ENCODE results near the gene TEX10.
A peak's percentile ranks its signal among the peaks of the same experiment; 100 is the strongest.
"Not testable (repeated sequence)": the region's sequence is repeated elsewhere in the genome, so short reads cannot be mapped to it uniquely, and the experiment has no call there.

TEX10 gene

DNA sequence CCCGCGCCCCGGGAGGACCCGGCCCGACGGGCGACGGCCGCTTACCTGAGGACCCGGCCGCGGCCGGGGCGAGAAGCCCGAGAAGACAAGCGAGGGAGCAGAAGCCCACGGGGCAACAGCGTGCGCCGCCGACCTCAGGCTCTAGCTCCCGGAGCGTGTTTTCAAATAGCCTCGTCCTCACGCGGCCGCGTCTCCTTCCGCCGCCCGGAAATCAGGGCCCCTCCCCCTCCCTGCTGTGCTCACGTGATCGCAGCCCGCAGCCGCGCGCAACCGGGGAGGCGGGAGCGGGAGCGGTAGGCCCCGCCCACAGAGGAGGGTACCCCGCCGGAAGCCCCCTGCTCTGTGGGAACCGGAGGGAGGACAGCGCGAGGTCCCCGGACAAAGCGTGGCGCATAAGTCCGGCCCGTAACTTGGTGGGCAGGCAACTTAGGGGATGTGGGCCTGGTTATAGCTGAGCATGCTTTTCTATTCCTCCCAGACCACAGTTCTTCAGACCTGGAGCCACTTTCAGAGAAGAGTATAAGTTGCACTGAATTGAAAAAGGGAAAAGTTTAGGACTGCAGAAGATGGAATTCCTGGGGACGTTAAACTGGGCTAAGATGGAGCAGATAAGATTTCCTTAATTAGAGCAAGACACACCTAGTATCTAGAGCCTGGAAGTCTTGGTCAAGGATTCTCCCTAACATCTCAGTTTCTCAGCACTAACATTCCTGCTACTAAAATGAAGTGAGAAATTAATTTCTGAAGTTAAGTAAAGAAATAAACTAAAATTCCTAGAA, at the start of gene TEX10:
TSS of gene TEX10 (minus strand) at position 216 of the 779 bp plus-strand sequence. CDS start 3,579 bp downstream, outside the sequence.
- peak; percentile 55 to 61 for DNase-seq

DNA sequence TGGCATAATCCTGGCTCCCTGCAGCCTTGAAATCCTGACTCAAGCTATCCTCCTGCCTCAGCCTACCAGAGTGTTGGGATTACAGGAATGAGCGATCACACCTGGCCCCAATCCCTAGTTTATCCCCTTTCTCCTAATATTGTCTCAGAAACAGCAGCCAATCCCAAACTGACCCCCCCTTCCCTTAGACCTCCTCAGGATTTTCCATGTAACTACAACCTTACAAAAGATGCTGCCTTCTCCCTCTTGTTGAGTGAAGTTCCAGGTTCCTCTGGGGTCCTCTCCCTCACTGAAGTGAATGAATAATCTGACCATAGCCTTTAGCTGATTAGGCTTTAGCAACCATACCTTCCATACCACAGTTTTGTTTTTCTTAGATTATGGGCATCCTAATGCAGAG, 48.3 kb upstream of the TEX10 start:
- DNase-seq, result no peak

DNA sequence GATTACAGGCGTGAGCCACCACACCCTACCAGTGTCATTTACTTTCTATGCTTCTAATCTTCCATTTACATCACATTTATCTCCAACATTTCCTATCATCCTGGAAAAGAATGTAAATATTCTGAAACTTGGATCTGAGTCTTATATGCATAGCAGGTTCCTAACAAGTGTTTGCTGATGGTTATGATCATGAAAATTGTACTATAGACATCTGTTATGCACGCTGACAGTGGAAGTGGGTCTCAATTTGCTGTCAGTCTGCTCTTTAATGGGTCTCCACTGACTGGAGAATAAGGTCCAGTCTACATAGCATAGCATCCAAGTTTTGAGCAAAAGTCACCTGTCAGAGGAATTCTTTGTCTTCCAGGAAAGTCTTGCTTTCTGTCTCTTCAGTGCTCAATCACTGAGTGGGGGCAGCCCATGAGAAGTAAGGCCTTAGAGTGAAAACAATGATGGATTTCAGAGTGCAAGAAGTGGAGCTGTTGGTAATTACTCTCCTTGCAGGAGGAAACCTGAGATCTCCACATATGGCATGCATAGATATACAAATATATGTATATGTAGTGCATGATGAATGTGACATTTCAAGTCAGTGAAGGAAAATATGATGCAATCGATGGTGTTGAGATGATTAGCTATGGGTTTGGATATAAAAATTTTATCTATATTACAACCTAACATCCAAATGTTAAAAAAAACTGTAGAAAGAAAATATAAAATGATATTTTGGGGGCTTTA, 45.0 kb upstream of the TEX10 start:
- DNase-seq, result no peak

- no peak for DNase-seq
Observed at GRCh38 chr9:100396769-100397168, 44.0 kb upstream of the TEX10 start.

DNA sequence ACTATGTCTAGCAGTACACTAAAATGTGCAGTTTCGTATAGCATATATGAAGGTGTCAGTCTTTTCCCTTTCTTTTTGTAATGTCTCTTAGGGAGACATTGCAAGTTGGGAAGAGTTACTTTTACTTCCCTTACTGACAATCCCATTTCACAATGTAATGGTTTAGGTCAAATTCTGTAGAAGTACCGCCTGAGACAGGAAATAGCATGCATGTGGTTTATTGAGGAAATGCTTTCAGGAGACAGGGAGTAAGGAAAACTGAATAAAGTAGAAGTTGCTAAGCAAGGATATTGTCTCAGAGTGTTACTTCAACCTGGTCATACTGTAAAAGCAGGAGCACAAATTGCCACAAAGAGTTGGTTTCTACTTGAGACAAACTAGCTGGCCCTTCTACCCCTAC, 42.1 kb upstream of the TEX10 start:
- DNase-seq, result no peak

DNA sequence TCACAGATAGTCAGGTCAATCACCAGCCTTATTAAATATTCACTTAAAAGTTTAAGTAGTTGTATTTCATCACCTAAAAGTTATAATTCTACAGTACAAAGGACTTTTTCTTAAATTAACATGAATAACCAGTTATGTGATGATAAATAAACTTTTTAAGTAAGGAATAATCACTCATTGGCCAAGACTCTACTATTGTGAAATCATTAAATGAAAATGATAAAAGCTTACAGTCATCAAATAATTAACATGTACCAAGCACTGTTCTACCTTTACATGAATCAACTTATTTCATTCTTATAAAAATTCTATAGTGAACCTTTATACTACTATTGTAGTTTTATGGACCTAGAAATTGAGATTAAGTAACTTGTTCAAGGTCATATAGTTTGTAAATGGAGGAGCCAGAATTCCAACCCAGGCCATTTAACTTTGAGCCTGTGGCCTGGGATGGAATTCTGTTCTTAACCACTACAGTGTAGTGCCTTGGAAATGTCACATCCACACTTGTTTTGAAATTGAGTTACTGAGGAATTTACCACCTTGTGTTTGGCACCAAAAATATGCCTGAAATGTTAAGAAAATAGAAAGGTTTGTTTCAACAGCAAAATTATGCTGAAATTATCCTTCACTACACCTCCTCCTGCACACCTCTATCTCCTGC, 41.4 kb upstream of the TEX10 start:
- no peak for DNase-seq

DNA sequence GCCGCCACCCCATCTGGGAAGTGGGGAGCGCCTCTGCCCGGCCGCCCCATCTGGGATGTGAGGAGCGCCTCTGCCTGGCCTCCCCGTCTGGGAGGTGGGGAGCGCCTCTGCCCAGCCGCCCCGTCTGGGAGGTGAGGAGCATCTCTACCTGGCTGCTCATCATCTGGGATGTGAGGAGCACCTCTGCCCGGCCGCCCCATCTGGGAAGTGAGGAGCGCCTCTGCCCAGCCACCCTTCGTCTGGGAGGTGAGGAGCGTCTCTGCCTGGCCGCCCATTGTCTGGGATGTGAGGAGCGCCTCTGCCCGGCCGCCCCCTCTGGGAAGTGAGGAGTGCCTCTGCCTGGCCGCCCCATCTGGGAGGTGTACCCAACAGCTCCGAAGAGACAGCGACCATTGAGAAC, 40.2 kb upstream of the TEX10 start:
- DNase-seq, result not testable (repeated sequence)

DNA sequence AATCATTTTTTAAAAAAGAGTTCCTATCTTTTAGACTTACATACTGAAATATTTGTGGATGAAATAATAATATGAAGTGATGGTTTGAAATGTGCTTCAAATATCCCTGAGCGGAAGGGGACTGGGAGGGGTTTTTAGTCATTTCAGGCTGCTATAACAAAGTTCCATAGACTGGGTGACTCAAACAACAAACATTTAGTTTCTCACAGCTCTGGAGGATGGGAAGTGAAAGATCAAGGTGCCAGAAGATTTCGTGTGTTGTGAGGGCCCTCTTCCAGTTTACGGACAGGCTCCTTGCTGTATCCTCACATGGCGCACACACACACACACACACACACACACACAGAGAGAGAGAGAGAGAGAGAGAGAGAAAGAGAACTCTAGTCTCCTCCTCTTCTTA, 27.1 kb upstream of the TEX10 start:
- no peak for DNase-seq

GRCh38 chr9:100377015-100377414, 24.3 kb upstream of the TEX10 start:
- no peak for DNase-seq

DNA sequence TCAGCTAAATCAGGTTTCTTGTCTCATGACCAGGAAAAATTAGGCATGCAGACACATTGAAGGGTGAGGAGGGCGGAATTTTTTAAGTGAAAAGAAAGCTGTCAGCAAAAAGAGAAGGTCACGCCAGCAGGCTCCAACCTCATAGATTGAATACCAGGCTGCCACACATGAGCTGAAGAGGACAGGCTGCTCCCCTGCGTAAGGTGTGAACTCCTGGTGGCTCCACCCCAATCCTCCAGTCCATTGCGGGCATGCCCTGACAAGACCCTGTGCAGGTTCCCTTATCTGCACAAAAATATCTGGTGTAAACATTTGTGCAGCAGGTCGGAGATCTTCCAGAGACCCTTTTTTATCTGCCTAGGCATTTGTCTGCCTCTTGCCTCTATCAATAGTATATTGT, 22.9 kb upstream of the TEX10 start:
- DNase-seq, result no peak

- DNase-seq, result no peak
Observed at GRCh38 chr9:100372648-100373047, 19.9 kb upstream of the TEX10 start.

GRCh38 chr9:100370064-100370723, 17.5 kb upstream of the TEX10 start:
- DNase-seq, result no peak

- DNase-seq, result no peak
Observed at GRCh38 chr9:100368672-100369071, 15.9 kb upstream of the TEX10 start.

- no peak for DNase-seq
Observed at GRCh38 chr9:100366121-100366520, 13.4 kb upstream of the TEX10 start.

GRCh38 chr9:100364013-100364412, 11.3 kb upstream of the TEX10 start:
- no peak for DNase-seq

GRCh38 chr9:100359057-100359456, 6.3 kb upstream of the TEX10 start:
- no peak for DNase-seq

DNA sequence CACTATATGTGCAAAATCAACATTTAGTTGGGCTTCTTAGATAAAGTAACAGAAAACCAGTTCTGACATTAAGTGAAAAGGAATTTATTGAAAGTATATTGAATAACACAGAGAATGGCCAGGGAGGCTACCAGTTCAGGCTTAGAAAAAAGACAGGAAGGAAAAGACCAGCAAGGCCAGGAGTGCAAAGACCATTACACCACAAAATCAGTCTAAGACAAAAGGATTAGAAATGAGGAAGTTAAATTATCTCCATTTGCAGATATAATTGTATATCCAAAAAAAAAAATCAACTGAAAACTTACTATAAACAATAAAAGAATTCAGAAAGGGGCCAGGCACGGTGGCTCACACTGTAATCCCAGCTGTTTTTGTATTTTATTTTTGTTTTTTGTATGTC, 4.8 kb upstream of the TEX10 start:
- DNase-seq, result no peak

GRCh38 chr9:100355561-100355960, 2.8 kb upstream of the TEX10 start:
- no peak for DNase-seq

GRCh38 chr9:100354121-100354800, 1.5 kb upstream of the TEX10 start:
- no peak for DNase-seq

DNA sequence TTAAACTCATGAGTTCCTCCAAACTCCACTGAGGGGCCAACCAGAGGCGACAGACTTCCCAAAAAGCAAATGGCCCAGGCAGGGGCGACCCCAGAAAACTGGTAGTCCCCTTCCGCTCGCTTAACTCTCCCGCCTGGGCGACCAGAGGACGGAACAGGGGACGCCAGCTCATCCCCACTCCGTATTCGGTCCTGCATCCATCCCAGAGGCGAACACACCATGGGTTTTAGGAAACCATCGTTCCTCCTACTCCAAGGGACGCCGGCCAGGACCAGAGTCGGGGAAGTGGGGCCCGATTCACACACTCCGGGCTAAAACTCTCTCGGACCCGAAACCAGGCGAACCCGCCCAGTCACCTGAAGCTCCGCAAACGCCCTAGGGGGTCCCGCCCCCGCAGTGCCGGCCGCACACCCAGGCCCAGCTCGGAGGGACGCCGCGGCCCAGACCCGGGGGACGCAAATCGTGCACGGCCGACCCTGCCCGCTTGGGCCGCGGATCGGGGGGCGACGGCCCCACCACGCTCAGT, 478 bp downstream of the TEX10 start:
- no peak for DNase-seq

- no peak for DNase-seq
Observed at GRCh38 chr9:100351508-100351907, 1.2 kb downstream of the TEX10 start.

DNA sequence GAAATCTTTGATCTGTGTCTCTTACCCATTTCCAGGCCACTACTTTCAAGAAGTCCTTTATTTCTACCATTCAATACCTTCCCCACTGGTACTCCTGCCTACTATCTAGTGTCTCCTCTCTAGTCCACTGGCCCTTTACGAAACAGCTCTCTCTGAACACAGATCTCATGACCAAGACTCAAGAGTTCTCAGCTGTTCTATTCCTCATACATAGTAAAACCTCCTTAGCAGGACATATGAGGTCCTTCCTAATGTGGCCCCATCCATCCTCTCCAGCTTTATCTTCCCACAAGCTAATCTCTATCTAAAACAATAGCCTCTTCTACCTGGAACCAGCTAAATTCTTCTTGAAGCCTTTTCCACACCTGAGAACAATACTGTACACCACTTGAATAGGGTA, 2.6 kb downstream of the TEX10 start:
- no peak for DNase-seq
